Mucosa of stomach (tissue), 1 donor: Measurements from ENCODE around the gene MACIR.

Source experiments
- H3K27me3 ChIP-seq: one replicate; pipeline ENCODE4 v1.7.0; 2013; ENCODE audit warnings: mild to moderate bottlenecking, low read length; ENCODE audit not compliant: control insufficient read depth, insufficient read depth
- H3K36me3 ChIP-seq: one replicate; pipeline ENCODE4 v1.7.0; 2013; ENCODE audit warnings: low read length; ENCODE audit not compliant: control insufficient read depth, insufficient read depth
- H3K4me1 ChIP-seq: one replicate; pipeline ENCODE4 v1.7.0; 2013; ENCODE audit warnings: mild to moderate bottlenecking, low read length; ENCODE audit not compliant: control insufficient read depth, insufficient read depth
- H3K4me3 ChIP-seq: one replicate; pipeline ENCODE4 v1.7.0; 2013; ENCODE audit warnings: low read length
- H3K9ac ChIP-seq: one replicate; pipeline ENCODE4 v1.7.0; 2013; ENCODE audit warnings: mild to moderate bottlenecking, low read length, moderate library complexity
- H3K9me3 ChIP-seq: one replicate; pipeline ENCODE4 v1.7.0; 2013; ENCODE audit warnings: mild to moderate bottlenecking, low read length, moderate library complexity; ENCODE audit not compliant: control insufficient read depth
- donor health status: Pancreatic carcinoma.

The MACIR gene

DNA sequence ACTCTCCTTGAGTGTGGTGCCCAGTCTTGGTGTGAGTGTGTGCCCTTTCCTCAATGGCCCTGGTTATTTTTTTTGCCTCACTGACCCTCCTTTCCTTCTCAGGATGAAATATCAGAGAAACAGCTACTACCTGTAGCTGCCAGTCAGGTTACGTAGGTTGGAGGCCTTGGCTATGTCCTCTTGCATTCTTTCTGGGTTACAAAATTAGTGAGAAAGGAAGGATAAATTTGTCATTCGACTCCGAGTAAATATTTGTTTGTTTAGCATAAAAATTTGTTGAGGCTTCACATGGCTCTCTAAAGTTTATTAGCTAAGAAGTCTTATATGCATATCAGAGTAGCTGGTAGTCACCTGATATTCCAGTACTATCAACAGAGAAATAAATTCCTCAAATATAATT is 15.4 kb downstream of the MACIR start:
- H3K9ac ChIP-seq: no peak overlapping the region
- H3K9me3 ChIP-seq: no peaks in the 10 kb centered on the region
- no peak overlapping the region for H3K4me3 ChIP-seq
- no peaks in the 10 kb centered on the region for H3K27me3 ChIP-seq
- peaks cover 11% of the 10 kb centered on the region for H3K4me1 ChIP-seq
- no peaks in the 10 kb centered on the region for H3K36me3 ChIP-seq

DNA sequence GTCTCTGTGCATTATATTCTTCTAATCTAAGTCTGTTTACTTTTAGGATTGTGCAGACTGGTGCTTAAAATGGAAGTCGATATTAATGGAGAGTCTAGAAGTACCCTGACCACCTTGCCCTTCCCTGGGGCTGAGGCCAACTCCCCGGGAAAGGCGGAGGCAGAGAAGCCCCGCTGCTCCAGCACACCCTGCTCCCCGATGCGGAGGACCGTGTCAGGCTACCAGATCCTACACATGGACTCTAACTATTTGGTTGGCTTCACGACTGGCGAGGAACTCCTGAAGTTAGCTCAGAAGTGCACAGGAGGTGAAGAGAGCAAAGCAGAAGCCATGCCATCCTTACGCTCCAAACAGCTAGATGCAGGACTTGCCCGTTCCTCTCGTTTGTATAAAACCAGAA is 17.3 kb downstream of the MACIR start:
- Histone ChIP-seq H3K4me3 (no peak overlapping the region), H3K9me3 (no peaks in the 10 kb centered on the region), H3K4me1 (peaks cover 8% of the 10 kb centered on the region), H3K9ac (no peak overlapping the region), H3K27me3 (no peaks in the 10 kb centered on the region), H3K36me3 (no peaks in the 10 kb centered on the region)

DNA sequence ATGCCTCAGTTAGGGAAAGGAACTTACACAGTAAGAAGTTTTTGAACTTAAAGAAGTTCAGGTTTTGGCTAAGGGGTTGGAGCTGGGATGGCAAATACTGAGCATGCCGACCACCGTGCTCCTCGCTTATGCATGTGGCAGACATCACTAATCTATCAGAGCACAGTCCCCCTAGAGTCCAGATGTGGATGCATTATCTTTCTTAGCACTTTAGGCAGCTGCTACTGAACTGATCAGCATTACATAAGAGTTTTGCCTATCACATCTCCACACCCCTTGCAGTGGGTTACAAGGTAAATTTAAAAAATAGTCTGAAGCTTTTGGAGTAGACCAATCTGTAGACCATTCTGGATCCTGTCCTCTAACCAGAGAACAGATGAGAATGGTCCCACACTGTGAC is 22.4 kb downstream of the MACIR start:
- no peaks in the 10 kb centered on the region for H3K36me3 ChIP-seq
- no peaks in the 10 kb centered on the region for H3K4me1 ChIP-seq
- no peak overlapping the region for H3K4me3 ChIP-seq
- H3K9me3 ChIP-seq: no peaks in the 10 kb centered on the region
- H3K27me3 ChIP-seq: no peaks in the 10 kb centered on the region
- no peak overlapping the region for H3K9ac ChIP-seq

DNA sequence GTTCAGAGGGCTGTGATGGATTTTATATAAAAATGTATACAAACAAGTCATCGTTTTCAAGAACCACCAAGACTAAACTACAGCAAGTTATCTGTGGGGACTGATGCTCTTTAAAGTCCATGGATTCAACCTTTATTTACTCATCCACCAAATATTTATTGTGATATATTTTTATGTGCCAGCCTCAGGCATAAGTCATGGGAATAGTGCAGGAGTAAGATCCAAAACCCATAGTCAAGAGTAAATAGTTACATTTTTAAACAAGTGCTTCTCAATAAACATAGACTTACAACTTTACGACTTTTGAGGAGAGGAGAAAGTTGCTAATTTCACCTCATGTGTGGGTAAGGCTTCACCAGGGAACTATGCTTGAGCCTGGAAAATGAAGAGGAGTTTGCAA is 24.6 kb downstream of the MACIR start:
- H3K36me3 ChIP-seq: no peaks in the 10 kb centered on the region
- H3K9ac ChIP-seq: no peak overlapping the region
- H3K27me3 ChIP-seq: no peaks in the 10 kb centered on the region
- no peak overlapping the region for H3K4me3 ChIP-seq
- H3K9me3 ChIP-seq: no peaks in the 10 kb centered on the region
- no peaks in the 10 kb centered on the region for H3K4me1 ChIP-seq

DNA sequence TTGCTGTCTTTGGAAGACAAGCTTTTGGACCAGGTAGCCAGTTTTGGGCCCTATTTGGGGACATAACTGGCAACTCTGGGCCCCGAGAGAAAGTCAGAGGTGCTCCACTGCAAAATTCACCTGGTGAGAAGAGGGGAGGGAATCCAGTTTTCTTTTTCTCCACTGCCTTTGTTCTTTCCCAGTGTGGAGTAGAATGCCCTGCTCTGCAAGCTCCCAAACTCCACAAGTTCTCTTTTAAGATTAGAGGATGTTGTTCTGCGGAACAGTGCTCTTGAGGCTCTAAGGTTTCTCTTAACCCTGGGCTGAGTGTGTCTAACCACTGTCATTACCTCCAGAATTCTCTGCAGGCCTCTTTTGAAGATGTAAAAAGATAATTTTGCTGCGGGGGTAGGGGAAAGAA is 25.3 kb downstream of the MACIR start:
- Histone ChIP-seq H3K4me3 (no peak overlapping the region), H3K27me3 (no peaks in the 10 kb centered on the region), H3K9ac (no peak overlapping the region), H3K4me1 (no peaks in the 10 kb centered on the region), H3K9me3 (no peaks in the 10 kb centered on the region), H3K36me3 (no peaks in the 10 kb centered on the region)

DNA sequence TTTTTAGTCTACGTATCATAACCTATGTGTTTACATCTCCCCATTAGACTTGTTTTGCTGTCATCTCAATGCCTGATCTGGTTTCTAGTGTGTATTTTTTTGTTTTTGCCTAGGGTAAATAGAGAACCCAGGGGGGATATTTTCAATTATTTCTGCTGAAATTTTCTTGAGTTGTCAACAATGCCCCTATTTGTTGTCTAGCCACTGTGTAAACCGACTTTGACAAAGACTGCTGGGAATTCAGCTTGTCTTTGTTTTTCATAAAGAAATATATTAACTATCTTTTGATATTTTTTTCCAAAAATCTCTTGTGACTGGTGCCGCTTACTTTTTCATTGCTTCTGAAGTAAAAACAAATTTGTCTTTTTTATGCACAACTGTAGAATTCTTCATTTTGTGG is 28.1 kb downstream of the MACIR start:
- Histone ChIP-seq H3K4me1 (no peaks in the 10 kb centered on the region), H3K4me3 (no peak overlapping the region), H3K27me3 (no peaks in the 10 kb centered on the region), H3K36me3 (no peaks in the 10 kb centered on the region), H3K9ac (no peak overlapping the region), H3K9me3 (no peaks in the 10 kb centered on the region)

DNA sequence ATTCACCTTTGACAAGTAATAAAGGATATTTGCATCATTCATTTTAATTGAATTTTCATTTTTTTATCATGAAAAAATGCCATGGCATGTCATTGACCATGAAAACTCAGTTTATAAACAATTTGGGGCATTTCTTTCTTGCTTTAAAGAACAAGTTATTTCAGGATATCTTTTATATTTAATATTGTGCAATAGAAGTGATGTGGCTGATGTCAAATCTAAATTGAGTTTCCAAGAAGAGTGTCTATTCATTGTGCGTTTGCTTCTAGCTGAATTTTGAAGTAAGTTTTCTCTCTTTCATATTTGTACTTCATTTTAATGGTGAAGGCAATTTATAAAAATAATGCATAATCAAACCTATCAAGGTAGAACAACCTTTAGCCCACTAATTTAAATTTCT is 30.5 kb downstream of the MACIR start:
- Histone ChIP-seq H3K4me1 (no peaks in the 10 kb centered on the region), H3K27me3 (no peaks in the 10 kb centered on the region), H3K9me3 (peaks cover 4% of the 10 kb centered on the region), H3K4me3 (no peak overlapping the region), H3K36me3 (no peaks in the 10 kb centered on the region), H3K9ac (no peak overlapping the region)

DNA sequence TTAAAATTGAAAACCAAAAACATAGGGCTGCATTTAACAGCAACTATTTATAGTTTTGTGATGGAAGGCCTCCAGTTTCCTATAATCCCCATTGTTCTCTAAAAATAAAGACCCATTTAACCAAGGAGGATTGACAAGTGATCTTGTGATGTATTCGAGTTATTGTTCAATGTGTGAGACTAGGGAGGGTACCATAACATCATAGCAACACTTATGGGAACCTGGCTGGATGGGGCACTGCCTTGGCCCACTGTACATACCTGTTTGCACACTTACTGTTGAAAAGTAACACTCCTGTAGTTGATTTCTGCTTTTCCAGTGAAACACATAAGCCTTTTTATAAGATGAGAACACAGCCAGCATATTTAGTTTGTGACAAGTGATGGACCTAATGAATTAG is 32.3 kb downstream of the MACIR start:
- H3K4me3 ChIP-seq: no peak overlapping the region
- H3K9me3 ChIP-seq: peaks cover 5% of the 10 kb centered on the region
- no peaks in the 10 kb centered on the region for H3K36me3 ChIP-seq
- no peak overlapping the region for H3K9ac ChIP-seq
- H3K27me3 ChIP-seq: no peaks in the 10 kb centered on the region
- H3K4me1 ChIP-seq: peaks cover 3% of the 10 kb centered on the region

DNA sequence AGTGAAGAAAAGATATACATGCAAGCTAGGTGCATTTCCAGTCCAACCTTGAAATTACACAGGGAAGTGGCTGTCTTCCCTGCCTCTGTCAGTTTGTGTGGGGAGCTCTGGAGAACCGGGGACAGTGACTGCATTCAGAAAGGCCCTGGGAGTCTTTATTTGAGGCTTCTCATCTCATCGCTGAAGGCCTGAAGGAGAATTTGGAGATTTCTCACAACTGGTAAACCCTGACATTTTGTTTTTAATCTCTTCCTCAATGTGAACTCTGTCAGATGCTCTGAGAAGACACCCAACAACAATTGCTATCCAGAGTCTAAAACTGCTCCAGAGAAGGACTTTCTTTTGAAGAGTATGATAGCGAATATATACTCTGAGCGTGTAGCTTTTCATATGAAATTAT is 33.0 kb downstream of the MACIR start:
- H3K4me3 ChIP-seq: no peak overlapping the region
- peaks cover 5% of the 10 kb centered on the region for H3K9me3 ChIP-seq
- no peaks in the 10 kb centered on the region for H3K36me3 ChIP-seq
- peaks cover 3% of the 10 kb centered on the region for H3K4me1 ChIP-seq
- no peak overlapping the region for H3K9ac ChIP-seq
- H3K27me3 ChIP-seq: no peaks in the 10 kb centered on the region

DNA sequence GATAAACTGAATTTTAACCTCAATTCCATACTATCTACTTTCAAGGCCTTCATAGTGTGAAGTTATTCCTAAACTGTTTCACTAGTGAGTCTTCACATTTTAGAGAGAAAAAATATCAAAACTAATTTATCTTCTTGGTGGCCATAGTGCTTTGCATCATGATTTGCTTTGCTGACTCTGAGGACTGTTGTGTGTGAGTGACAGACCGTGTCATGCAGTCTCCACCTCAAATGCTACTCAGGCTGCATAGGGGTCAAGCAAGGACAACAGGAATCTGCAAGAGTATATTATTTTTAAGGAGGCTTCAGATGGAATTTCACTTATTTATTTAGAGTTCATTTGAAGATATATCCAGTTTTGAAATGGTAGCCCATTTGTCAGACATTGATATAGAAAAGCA is 34.5 kb downstream of the MACIR start:
- H3K9ac ChIP-seq: no peak overlapping the region
- no peak overlapping the region for H3K4me3 ChIP-seq
- peaks cover 5% of the 10 kb centered on the region for H3K9me3 ChIP-seq
- no peaks in the 10 kb centered on the region for H3K36me3 ChIP-seq
- H3K27me3 ChIP-seq: no peaks in the 10 kb centered on the region
- H3K4me1 ChIP-seq: peaks cover 3% of the 10 kb centered on the region

DNA sequence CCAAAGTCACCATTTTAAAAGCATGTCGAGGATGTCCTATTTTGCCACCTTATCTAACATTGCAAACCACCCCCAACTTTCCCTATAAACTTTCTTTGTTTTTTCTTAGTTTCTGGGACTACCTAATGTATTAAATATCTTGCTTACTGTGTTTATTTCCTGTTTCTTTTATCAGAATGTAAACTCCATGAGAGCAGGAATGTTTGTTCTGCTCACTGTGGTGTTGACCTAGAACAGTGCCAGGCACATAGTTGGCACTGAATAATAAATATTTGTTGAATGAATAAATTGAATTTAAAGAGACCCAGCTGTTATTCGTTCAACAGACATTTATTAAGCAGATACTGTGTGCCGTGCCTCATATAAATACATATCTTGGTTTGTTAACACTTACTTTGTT is 35.2 kb downstream of the MACIR start:
- Histone ChIP-seq H3K27me3 (no peaks in the 10 kb centered on the region), H3K4me1 (peaks cover 3% of the 10 kb centered on the region), H3K9me3 (peaks cover 5% of the 10 kb centered on the region), H3K4me3 (no peak overlapping the region), H3K9ac (no peak overlapping the region), H3K36me3 (no peaks in the 10 kb centered on the region)

DNA sequence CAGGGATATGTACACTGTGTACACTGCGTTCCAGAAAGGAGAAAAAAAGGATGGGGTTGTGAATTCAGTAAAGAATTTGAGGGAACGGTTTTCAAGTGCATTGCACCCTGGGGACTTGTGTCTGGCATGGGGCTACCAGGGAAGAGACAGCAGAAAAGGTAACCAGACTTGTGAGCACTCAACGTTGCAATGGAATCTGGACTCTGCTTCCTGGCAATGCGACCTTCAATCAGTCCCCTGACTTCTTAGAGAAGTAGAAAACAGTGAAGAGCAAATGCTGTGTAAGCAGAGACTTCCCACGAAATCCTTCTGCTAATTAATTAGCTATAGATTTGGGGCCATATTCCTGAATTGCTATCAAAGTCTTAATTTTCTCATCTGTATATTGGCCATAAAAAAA is 36.3 kb downstream of the MACIR start:
- Histone ChIP-seq H3K9ac (no peak overlapping the region), H3K4me1 (peaks cover 3% of the 10 kb centered on the region), H3K4me3 (no peak overlapping the region), H3K36me3 (no peaks in the 10 kb centered on the region), H3K27me3 (no peaks in the 10 kb centered on the region), H3K9me3 (peaks cover 5% of the 10 kb centered on the region)

DNA sequence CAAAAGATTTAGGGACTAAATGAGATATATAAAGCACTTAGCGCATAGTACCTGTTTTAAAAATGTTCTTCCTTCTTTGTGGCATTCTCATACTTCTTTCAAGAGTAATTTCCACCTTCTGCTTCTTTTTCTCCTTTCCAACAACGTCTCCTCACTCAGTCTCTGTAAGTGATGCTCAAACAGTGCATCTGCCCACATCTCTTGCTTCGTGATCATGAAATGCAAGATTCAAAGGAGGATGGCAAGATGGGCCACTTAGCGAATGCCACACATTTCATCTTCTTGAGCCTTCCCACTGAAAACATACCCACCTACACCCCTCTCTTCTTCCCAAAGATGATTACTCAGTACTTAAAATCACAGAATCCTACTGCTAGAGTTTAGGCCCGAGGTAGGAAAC is 36.9 kb downstream of the MACIR start:
- Histone ChIP-seq H3K27me3 (no peaks in the 10 kb centered on the region), H3K36me3 (no peaks in the 10 kb centered on the region), H3K4me3 (no peak overlapping the region), H3K9ac (no peak overlapping the region), H3K4me1 (peaks cover 3% of the 10 kb centered on the region), H3K9me3 (peaks cover 5% of the 10 kb centered on the region)
